RWPE2 (cell line): ENCODE results near the gene RBM47.
"Not testable (repeated sequence)": the region's sequence is repeated elsewhere in the genome, so short reads cannot be mapped to it uniquely, and the experiment has no call there.

ENCODE experiments used
- ATAC-seq: fragments of 200-7000 bp; cut with Tn5 transposase; 3 replicates; pipeline ENCODE4 v1.9.1; 2021; ENCODE audit warnings: low read depth
- DNase-seq: peaks from one replicate; pipeline ENCODE4 v3.0.0-alpha.2; 2020; ENCODE audit warnings: low spot score
- H3K27ac ChIP-seq: fragments of 450-650 bp; 2 replicates; pipeline ENCODE4 v1.5.1; 2017; ENCODE audit warnings: mild to moderate bottlenecking; ENCODE audit not compliant: poor library complexity, severe bottlenecking
- H3K27me3 ChIP-seq: fragments of 250-450 bp; sonication (Bioruptor Pico); 2 replicates; pipeline ENCODE4 v1.5.1; 2021; ENCODE audit warnings: mild to moderate bottlenecking, moderate library complexity; ENCODE audit not compliant: insufficient read depth, poor library complexity, severe bottlenecking
- H3K36me3 ChIP-seq: fragments of 250-450 bp; sonication (Bioruptor Pico); 2 replicates; pipeline ENCODE4 v1.5.1; 2020; ENCODE audit warnings: low read depth, mild to moderate bottlenecking, moderate library complexity
- H3K4me1 ChIP-seq: fragments of 250-450 bp; sonication (Bioruptor Pico); 2 replicates; pipeline ENCODE4 v1.5.1; 2021; ENCODE audit warnings: mild to moderate bottlenecking, moderate library complexity; ENCODE audit not compliant: insufficient read depth, poor library complexity, severe bottlenecking
- H3K4me3 ChIP-seq: fragments of 250-450 bp; sonication (Bioruptor Pico); 2 replicates; pipeline ENCODE4 v1.5.1; 2021; ENCODE audit warnings: mild to moderate bottlenecking, moderate library complexity; ENCODE audit not compliant: severe bottlenecking
- H3K9me3 ChIP-seq: fragments of 250-450 bp; sonication (Bioruptor Pico); 2 replicates; pipeline ENCODE4 v1.5.1; 2021; ENCODE audit warnings: mild to moderate bottlenecking, moderate library complexity; ENCODE audit not compliant: severe bottlenecking
- CTCF ChIP-seq: fragments of 450-650 bp; IDR thresholded peaks from one replicate; pipeline ENCODE4 v1.5.1; 2017; ENCODE audit warnings: mild to moderate bottlenecking, moderate library complexity; ENCODE audit not compliant: poor library complexity, severe bottlenecking

RBM47 gene

GRCh38 chr4:40434126-40434687 lies 195.5 kb downstream of the RBM47 start:
- Histone ChIP-seq H3K9me3 (no peaks in the 10 kb centered on the region), H3K27me3 (no peaks in the 10 kb centered on the region), H3K4me1 (no peaks in the 10 kb centered on the region), H3K27ac (no peak overlapping the region), H3K36me3 (no peaks in the 10 kb centered on the region), H3K4me3 (no peak overlapping the region)
- DNase-seq: no peak
- no peak for TF ChIP-seq CTCF
- no peak for ATAC-seq

GRCh38 chr4:40432504-40432903 lies 197.2 kb downstream of the RBM47 start:
- TF ChIP-seq CTCF: no peak
- Histone ChIP-seq H3K4me3 (no peak overlapping the region), H3K4me1 (no peaks in the 10 kb centered on the region), H3K27ac (no peak overlapping the region), H3K27me3 (no peaks in the 10 kb centered on the region), H3K9me3 (no peaks in the 10 kb centered on the region), H3K36me3 (no peaks in the 10 kb centered on the region)
- ATAC-seq: no peak
- no peak for DNase-seq

- not testable (repeated sequence) for H3K9me3 ChIP-seq, H3K4me1 ChIP-seq, H3K4me3 ChIP-seq, H3K27me3 ChIP-seq, H3K36me3 ChIP-seq, ATAC-seq, H3K27ac ChIP-seq, DNase-seq
Observed at GRCh38 chr4:40427871-40428270, 201.8 kb downstream of the RBM47 start.

- Histone ChIP-seq H3K36me3 (no peaks in the 10 kb centered on the region), H3K4me3 (no peak overlapping the region), H3K27ac (no peak overlapping the region), H3K27me3 (no peaks in the 10 kb centered on the region), H3K4me1 (no peaks in the 10 kb centered on the region), H3K9me3 (no peaks in the 10 kb centered on the region)
- no peak for TF ChIP-seq CTCF
- ATAC-seq (no peak), DNase-seq (no peak)
Observed at GRCh38 chr4:40427128-40427527, 202.5 kb downstream of the RBM47 start.

GRCh38 chr4:40425799-40426574 lies 203.7 kb downstream of the RBM47 start:
- Histone ChIP-seq H3K4me3 (no peak overlapping the region), H3K4me1 (no peaks in the 10 kb centered on the region), H3K27ac (no peak overlapping the region), H3K36me3 (no peaks in the 10 kb centered on the region), H3K9me3 (no peaks in the 10 kb centered on the region), H3K27me3 (no peaks in the 10 kb centered on the region)
- no peak for ATAC-seq
- no peak for DNase-seq
- TF ChIP-seq CTCF: no peak
